HG03060 (cell line): ENCODE results near the gene LCN2.

Experiments
- ATAC-seq: cut with Tn5 transposase; IDR thresholded peaks from one replicate; pipeline ENCODE4 v1.9.1; 2021; ENCODE audit warnings: low read depth, moderate number of reproducible peaks; ENCODE audit not compliant: unreplicated experiment

The LCN2 gene

DNA sequence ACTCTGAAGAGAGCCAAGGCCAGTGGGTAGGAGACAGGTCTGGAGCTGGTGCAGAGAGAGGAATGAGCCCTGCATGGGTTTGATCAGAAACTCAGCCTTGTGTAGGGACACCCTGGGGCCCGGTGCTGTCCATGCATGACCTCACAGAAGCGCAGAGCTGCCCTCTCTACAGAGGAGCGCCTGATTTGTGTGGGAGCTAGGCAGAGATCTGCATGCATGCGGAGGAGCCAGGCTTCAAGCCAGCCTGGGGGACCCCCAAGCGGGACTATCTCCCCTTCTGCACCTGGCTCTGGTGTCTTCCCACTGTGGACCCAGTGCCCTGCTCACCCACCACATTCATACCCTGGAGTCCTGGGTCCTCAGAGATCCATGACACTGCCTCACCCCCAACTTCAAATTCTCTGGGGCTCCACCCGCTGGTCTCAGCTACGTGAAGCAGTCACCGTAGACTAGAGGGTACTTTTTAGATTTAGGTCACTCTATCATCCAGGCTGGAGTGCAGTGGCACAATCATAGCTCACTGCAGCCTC is 2.6 kb upstream of the LCN2 start:
- ATAC-seq: no peak

DNA sequence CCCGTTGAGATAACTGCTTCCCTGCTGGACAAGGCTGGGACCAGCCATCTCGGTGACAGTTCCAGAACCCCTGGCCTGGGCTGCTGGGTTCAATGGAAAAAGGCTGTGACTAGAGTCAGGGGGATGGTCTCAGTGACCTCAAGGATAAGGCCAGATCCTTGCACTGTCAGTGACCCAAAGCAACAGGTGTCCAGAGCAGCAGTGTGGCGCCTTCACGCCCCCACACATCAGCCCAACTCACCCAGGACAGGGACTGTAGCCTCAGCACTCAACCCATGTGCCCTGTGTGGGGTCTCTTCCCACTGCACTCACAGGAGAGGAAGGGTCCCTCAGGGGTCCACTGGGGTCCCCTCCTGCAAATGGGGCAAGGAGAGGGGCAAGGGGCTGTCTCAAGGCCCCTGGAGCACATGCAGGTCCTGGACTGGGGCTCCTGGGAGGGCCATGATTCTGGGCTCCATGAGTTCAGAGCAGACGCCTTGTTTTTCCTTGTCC is 698 bp upstream of the LCN2 start:
- no peak for ATAC-seq

DNA sequence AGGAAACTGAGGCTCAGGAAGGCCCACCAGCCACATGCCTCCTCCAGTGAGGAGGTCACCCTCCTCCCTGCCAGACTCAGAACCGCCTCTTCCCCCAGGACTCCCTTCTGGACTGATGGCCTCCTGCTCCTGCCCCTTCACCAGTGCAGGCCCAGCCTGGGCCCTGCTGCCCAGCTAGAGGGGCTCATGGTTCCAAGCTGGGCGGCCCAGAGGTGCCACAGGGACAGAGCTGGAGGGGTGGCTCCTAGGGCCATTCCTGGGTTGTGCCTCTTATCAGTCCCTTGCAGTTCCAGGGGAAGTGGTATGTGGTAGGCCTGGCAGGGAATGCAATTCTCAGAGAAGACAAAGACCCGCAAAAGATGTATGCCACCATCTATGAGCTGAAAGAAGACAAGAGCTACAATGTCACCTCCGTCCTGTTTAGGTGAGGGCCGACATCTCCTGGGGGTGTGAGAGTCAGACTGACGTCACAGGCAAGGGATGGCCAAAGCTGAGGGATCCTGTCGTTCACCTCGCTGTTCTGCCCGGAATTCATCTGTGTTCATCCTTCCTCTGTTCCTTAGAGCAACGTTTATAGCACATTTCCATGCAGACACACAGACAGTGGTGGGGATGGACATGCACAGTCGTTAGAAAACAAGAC is 819 bp downstream of the LCN2 start:
- ATAC-seq: no peak

DNA sequence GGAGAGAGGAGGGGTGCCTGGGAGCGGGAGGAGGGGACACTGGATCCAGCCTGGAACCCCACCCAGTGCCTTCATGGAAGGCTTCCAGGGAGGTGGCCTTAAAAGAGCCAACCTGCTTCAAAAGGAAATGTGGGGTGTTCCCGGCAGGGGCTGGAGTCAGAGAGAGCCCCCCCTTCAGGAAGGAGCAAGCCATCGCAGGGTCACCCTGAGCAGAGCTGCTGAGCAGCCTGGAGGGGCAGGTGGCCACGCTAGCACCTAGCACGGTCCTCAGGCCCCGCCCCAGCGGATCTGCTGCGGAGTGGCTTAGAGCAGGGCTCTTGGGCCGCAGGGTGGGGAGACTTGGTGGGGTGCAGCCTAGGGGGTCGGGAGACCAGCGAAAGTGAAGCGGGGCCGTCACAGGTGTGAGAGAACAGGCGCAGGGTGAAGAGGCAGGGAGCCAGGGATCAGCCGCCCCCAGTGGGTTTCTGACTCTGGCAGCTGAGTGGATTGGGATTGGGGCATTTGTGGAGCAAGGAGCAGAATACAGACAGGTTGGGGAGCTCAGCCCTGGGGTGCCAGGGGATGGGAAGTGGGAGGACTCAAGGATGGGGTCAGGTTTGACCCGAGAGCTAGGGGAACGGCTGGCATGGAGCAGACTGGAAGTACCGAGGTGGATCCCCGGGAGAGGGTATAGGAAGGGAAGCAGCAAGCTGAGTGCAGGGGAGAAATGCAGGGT is 1.5 kb downstream of the LCN2 start:
- ATAC-seq: no peak

DNA sequence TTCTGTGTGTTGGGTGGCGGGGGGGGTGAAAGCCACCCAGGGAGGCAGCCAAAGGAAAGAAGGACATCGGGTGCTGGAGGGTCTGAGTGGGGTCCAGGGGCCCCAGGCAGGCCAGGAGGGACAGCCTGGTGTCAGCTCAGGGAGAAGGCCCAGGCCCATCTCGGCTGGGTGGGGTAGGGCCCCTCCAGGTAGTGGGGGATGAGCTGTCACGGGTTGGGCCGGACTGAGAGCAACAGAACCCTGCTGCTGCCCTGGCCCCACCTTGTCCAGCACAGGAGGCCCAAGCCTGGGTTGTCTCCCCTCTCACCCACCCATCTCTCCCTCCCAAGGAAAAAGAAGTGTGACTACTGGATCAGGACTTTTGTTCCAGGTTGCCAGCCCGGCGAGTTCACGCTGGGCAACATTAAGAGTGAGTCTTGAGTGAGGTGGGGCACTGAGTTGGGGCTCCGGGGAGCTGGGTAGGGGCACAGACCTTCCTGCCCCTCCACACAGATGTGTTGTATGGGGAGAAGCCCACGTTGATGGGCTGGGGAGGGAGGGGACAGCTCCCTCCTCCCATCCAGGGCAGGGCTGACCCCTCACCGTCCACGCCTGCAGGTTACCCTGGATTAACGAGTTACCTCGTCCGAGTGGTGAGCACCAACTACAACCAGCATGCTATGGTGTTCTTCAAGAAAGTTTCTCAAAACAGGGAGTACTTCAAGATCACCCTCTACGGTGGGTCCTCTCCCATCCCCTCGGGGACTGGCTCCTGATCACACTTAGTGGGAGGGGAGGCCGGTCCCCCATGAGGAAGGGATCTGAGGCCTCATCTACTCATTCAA is 2.3 kb downstream of the LCN2 start:
- ATAC-seq: no peak

DNA sequence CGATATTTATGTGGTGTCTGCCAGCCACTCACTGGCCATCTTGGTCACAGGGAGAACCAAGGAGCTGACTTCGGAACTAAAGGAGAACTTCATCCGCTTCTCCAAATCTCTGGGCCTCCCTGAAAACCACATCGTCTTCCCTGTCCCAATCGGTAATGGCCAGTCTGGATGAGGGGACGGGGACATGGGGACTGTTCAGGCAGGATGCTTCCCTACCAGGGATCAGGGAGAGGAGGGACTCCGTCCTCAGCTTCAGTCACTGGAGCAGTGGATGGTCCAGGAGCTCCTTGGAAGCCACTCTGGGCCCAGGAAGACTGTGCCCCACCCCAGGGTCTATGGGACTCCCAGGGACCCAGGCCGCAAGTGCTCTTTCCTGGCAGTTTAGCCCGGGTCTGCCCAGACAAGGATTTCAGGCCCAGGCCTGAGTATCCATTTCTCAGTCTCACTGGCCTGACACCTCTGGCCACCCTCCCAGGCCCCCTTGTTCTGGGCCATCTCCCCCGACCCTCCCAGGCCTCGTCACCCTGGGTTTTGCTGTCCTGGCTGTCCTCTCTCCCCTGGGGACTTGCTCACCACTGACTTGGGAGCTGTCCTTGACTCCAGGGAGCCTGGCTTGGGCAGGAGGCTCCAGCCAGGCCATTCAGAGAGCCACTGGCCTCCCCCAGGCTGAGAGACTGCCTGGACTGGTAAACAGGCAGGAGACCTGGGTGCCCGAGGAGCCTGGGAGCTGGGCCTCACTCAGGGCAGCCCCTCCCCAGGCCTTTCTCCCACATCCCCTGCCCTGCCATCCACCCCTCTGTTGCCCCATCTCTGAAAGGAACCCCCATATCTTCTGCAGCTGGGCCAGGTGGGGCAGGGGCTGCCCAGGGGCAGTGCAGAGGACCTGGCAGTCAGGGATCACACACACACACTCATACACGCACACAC is 3.1 kb downstream of the LCN2 start:
- ATAC-seq: no peak

DNA sequence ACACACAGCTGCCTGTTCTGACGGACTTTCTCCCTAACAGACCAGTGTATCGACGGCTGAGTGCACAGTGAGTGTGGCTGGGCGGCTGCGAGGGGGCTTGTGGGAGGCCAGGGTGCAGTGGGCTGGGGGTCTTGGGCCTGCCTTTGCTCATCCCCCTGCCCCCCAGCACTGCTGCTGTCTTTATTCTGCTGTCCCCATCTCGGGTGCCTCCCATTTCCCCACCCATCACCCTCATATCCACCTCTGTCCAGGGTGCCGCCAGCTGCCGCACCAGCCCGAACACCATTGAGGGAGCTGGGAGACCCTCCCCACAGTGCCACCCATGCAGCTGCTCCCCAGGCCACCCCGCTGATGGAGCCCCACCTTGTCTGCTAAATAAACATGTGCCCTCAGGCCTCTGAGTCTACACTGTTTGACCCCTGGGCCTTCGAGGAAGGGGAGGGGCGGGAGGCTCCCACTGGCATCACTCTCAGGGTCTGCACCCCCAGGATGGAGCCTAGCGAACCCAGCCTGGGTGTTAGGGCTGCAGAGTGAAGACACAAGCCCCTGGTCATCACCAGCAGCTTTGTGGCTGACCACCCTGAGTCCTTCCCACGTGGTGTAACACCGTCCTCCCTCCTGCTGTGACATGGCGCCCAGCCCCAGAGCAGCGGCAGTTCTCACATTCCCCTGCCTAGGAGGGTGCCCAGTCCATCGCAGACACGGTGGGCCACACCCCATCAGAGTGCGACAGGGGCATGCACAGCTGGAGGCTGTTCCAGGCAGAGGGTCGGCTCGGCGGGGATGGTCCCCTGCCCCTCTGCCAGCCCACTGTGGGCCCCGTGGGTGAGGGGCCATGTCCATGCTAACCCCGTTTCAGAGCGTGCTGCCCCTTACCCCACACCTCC is 4.0 kb downstream of the LCN2 start:
- ATAC-seq: no peak

DNA sequence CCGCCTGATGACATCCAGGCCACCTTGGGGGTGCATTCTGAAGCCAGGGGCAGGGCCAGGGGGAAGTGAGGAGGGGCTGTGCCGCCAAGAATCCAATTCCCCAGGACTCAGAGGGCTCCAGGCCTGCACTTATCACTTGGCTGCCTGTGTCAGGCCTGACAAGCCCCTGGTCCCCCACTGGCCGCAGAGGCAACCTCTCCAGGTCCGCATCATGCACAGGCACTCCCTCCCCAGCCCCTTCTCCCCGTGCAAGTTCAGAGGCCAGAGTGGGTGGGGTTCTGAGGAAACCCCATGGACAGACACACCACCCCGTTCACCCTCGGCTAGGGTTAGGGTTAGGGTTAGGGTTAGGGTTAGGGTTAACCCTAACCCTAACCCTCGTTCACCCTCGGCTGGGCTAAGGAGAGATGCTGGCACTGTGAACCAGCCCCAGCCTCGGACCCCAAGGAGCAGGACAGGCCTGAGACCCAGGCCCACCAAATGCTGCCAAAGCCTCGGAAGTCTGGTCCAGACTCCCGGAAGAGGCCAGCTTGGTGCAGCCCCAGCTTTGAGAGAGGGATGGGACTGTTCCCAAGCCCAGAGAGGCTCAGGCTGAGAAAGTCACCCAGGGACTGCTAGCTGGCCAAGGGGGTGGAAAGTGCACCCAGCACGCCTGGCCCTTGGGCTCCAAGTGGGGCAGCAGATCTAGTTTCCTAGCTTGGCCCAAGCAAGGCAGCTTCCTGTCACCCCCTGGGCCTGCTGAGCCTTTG is 4.9 kb downstream of the LCN2 start:
- ATAC-seq: no peak

DNA sequence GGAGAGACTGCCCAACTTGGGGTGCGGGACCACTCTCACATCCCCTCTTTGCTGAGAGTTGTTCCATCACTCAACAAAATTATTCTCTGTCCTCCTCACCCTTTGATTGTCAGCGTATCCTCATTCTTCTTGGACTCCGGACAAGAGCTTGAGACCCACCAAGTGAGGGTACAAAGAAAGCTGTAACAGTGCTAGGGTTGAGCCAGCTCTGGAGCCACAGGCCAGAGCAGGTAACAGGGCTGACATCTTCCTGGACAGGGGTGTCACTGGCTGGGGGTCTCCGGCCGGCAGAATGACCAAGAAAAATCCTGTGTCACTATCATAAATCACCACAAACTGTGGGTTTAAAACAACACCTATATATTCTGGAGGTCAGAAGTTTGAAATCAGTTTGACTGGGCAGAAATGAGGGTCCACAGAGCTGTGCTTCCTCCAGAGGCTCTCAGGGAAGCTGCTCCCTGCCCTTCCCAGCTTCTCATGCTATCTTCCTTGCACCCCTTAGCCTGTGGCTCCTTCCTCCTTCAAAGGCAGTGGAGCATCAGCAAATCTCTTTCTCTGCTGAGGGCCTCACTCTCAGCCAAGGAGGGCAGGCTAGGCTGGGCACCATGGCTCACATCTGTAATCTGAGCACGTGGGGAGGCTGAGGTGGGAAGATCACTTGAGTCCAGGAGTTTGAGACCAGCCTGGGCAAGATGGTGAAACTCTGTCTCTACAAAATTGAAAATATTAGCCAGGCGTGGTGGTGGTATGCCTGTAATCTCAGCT is 6.7 kb downstream of the LCN2 start:
- ATAC-seq: no peak

DNA sequence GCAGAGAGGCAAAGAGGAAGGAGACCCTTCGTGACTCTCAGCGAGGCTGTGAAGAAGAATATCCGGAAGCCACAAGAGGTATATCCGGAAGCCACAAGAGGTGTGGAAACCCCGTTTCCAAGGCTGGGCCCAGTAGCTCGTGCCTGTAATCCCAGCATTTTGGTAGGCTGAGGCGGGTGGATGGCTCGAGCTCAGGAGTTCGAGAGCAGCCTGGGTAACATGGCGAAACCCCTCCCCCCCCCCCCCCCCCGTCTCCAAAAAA is 10.2 kb downstream of the LCN2 start:
- ATAC-seq: peak; percentile 11

DNA sequence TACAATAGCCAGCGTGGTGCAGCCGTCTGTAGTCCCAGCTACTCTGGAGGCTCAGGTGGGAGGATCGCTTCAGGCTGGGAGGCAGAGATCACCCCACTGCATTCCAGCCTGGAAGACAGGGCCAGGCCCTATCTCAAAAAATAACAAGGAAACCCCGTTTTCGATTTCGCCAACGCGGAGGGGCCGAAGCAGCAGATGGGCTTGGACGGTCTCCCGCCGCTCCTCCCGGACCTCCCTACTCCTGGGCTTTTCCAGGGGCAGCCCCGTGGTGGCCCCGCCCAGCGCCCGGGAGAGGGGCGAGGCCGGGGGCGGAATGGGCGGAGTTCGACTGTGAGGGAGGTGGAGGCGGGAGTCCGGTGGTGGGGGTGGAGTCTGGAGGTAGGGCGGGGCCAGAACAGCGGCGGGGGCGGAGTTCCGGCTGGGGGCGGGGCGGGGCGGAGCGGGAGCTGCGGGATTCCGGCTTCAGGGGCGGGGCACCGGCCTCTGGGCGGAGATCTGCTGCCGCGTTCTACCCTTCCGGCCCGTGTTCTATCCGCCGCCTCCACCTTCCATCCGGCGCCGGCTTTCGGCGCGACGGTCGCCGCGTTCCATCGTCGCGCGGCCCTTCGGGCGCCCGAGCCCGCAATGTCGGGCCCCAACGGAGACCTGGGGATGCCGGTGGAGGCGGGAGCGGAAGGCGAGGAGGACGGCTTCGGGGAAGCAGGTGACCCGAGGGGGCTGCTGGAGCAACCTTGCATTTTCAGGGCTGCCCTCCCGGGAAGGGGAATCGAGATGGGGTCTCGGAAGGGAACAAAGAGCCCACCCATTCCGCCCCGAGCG is 10.7 kb downstream of the LCN2 start, which contains the start of gene BBLN:
BBLN (plus strand) TSS at position 482 of the 819 bp plus-strand sequence; CDS start at position 625, 143 bp downstream.
- peak; percentile 37 for ATAC-seq

DNA sequence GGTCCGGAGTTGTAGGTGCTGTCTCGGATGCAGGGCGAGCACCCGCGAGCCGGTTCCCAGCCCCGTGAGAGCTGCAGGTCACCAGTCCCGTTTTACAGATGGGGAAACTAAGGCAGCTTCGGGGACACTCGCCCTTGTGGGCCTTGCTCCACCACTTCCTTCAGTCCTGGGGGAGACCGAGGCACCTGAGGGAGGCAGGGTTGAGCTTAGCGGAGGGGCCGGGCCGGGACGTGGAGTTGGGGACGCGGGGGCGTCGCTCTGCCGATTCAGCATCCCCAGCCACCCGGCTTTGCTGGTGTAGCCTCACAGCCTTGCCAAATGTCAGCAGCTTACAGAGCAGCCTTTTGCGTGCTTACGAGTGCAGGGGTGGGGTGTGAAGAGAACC is 11.3 kb downstream of the LCN2 start:
- no peak for ATAC-seq

DNA sequence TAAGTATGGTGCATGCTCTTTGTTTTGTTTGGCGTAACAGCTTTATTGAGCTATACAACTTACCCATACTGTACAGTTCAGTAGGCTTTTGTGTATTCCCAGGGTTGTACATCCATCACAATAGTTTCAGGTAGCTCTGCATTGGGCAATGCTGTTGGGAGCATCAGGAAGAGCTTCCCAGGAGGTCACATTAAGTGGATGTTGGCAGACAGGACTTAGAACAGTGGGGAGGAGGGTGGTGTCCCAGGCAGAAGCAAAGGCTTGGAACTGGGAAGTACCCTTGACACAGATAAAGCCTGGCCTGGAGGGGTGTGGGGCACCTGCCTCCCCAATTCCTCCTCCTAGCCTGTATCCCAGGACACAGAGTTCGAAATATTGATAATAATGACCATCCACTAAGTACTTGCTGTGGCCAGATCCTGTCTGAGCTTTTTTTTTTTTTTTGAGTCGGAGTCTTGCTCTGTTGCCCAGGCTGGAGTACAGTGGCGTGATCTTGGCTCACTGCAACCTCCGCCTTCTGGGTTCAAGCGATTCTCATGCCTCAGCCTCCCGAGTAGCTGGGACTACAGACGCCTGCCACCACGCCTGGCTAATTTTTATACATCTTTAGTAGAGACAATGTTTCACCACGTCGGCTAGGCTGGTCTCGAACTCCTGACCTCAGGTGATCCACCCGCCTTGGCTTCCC is 12.1 kb downstream of the LCN2 start:
- ATAC-seq: no peak

DNA sequence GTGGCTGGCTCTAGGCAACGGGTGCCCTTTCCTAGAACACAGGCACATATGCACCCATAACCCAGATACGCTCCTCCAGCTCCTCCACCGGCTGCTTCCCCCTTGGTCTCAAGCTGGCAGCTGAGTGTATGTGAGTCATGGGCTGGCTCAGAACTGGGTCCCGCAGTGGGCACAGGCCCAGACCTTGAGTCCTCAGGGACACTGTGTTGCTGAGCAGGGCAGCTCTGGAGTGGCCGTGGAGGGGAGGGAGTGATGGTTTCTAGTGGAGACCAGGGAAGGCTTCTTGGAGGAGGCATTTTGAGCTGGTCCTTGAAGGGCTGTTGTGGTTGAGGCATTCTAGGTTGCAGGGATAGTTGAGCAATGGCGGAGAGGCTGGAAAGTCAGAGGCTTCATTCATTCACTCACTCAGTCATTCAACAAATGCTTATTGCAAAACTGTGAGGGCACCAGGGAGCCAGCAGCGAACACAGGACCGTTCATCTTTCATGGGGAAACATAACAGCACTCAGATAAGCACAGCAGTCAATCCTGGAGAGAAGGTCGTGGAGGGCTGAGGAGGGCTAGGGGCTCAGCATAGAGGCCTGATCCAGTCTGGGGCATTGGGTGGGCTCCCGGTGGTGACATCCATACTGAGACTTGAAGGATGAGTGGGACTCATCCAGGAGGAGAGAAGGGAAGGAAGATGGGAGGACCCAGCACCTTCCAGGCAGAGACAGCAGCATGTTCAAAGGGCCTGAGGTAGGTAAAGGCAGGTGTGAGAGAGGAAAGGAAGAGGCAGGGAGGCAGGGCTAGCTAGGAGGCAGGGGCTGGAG is 13.2 kb downstream of the LCN2 start:
- ATAC-seq: no peak

DNA sequence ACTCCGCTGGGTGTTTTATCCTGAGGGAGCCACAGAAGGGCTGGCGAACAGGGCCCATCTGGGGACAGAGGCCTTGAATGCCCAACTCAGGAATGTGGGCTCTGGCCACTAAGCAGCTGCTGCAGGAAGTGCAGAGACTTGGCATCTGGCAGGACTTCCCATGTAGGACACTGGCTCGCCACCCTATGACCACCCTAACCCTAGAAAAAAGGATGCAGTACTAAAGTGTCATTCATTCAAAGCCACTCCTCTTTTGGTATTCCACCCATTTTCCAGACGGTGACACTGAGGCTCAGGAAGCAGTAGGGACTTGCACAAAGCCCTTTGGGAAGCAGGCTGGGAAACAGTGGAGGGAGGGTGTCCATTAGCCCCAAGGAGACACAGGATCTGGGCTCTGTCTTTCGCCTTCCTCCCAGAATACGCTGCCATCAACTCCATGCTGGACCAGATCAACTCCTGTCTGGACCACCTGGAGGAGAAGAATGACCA is 13.8 kb downstream of the LCN2 start:
- ATAC-seq: no peak
